Caco-2 (cell line): ENCODE results near the gene HTR3E. TPM values are rescaled to one million over a fixed set of nuclear protein-coding genes. Genes with fewer than 3 reads are reported as not detected.
A peak's percentile ranks its signal among the peaks of the same experiment; 100 is the strongest.

ENCODE experiments used
- Bru-seq: library from RNA; stranded (reverse); fragments of 400-500 nt; gene quantifications from one replicate; lab custom pipeline; 2021; lab: Mats Ljungman, UMichigan
- BruChase-seq, 2 experiments: library from RNA; stranded (reverse); fragments of 400-500 nt; gene quantifications; one replicate each; lab custom pipeline; 2021; lab: Mats Ljungman, UMichigan
- BruUV-seq: library from RNA; stranded (reverse); fragments of 400-500 nt; replicated peaks from 2 replicates; lab custom pipeline; 2021; lab: Mats Ljungman, UMichigan
- CTCF ChIA-PET: fragments of 300-600 bp; sonication (Branson Sonifier 250); formaldehyde crosslinking; loops from one replicate; lab custom pipeline; 2022; ENCODE audit warnings: antibody characterized with exemption; lab: Charles Lee
- POLR2A ChIA-PET: fragments of 300-600 bp; sonication (Branson Sonifier 250); formaldehyde crosslinking; loops from one replicate; lab custom pipeline; 2022; ENCODE audit warnings: antibody characterized with exemption; lab: Charles Lee
- DNase-seq, 2 experiments: peaks; one replicate each; pipeline versions ENCODE4 v3.0.0 to v3.0.0-alpha.2; 2020 to 2022
- H3K27me3 ChIP-seq: replicated peaks from 2 replicates; pipeline ENCODE4 v1.6.0; 2011; ENCODE audit warnings: low read length; ENCODE audit not compliant: control insufficient read depth, insufficient read depth
- H3K36me3 ChIP-seq: 2 replicates; pipeline ENCODE4 v1.5.1; 2011; ENCODE audit warnings: low read length; ENCODE audit not compliant: control insufficient read depth, insufficient read depth
- H3K4me1 ChIP-seq: fragments of 250-450 bp; sonication (Bioruptor Pico); 2 replicates; pipeline ENCODE4 v1.5.1; 2020; ENCODE audit warnings: mild to moderate bottlenecking
- H3K4me3 ChIP-seq: 2 replicates; pipeline ENCODE4 v1.5.1; 2011; ENCODE audit warnings: low read depth, mild to moderate bottlenecking, control low read depth, low read length
- H3K9me3 ChIP-seq: fragments of 250-450 bp; sonication (Bioruptor Pico); 2 replicates; pipeline ENCODE4 v1.5.1; 2020; ENCODE audit warnings: mild to moderate bottlenecking, moderate library complexity
- H3K27ac Mint-ChIP-seq: one replicate; pipeline ENCODE4 v1.8.0; 2022; ENCODE audit warnings: mixed read lengths; ENCODE audit not compliant: unreplicated experiment
- H3K27me3 Mint-ChIP-seq: one replicate; pipeline ENCODE4 v1.8.0; 2022; ENCODE audit warnings: mixed read lengths; ENCODE audit not compliant: insufficient read depth, unreplicated experiment
- H3K36me3 Mint-ChIP-seq: one replicate; pipeline ENCODE4 v1.8.0; 2022; ENCODE audit warnings: mild to moderate bottlenecking, mixed read lengths; ENCODE audit not compliant: insufficient read depth, unreplicated experiment
- H3K4me1 Mint-ChIP-seq: one replicate; pipeline ENCODE4 v1.8.0; 2022; ENCODE audit warnings: low read depth, mixed read lengths; ENCODE audit not compliant: unreplicated experiment
- H3K4me3 Mint-ChIP-seq: one replicate; pipeline ENCODE4 v1.8.0; 2022; ENCODE audit warnings: mild to moderate bottlenecking, moderate library complexity, mixed read lengths; ENCODE audit not compliant: unreplicated experiment
- H3K9me3 Mint-ChIP-seq: one replicate; pipeline ENCODE4 v1.8.0; 2022; ENCODE audit warnings: mixed read lengths; ENCODE audit not compliant: unreplicated experiment
- CTCF ChIP-seq, 2 experiments: fragments of 200-600 bp in 1 of 2; IDR thresholded peaks; 1 replicate in 1 of 2; 2 replicates in 1 of 2; pipeline versions ENCODE4 v1.5.1 to v1.8.0; 2011 to 2022; ENCODE audit warnings: antibody characterized with exemption in 1 of 2, control low read depth in 1 of 2, inconsistent platforms in 1 of 2, low read depth in 1 of 2, low read length in 1 of 2, mild to moderate bottlenecking in 1 of 2, moderate library complexity in 1 of 2; ENCODE audit not compliant: insufficient read depth in 1 of 2, severe bottlenecking in 1 of 2, unreplicated experiment in 1 of 2
- intact Hi-C: fragments of 100-400 bp; cut with micrococcal nuclease; formaldehyde crosslinking; loops from one replicate; pipeline ENCODE4 v1.10.0; 2022; ENCODE audit not compliant: unreplicated experiment
- long read RNA-seq: library from polyadenylated mRNA; stranded (forward); transcript quantifications from one replicate; pipeline ENCODE4 v2.0.0, GENCODE V29; 2022
- total RNA-seq: library from RNA; stranded (reverse); gene quantifications from 2 replicates; pipeline ENCODE4 v1.2.3, GENCODE V29; 2022

Gene HTR3E
- total RNA-seq (not detected in 2 replicates), Bru-seq, nascent RNA (not detected), BruChase-seq, experiment 1, labeled RNA remaining after a 2-hour chase (percentile 8 among the genes with signal in this experiment), BruChase-seq, experiment 2, labeled RNA remaining after a 6-hour chase (not detected)
- long read RNA-seq, result 0 reads

DNA sequence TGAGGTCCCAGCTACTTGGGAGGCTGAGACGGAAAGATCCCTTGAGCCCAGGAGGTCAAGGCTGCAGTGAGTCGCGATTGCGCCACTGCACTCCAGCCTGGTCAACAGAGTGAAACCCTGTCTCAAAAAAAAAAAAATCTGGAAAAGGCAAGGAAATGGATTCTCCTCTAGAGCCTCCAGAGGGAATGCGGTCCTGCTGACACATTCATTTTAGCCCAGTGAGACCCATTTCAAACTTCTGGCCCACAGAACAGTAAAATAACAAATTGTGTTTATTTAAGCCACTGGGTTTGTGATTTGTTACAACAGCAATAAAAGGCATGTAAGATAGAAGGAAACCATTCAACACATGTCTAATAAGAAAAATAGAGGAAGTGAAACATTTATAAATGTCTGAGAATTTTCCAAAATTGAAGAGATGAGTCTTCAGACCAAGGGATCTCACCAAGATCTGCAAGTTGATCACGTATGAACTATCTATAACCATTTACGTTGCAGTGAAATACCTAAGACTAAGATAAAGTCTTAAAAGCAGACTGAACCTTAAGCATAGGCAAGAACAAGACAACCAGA lies at the start of gene HTR3E:
Gene HTR3E, plus strand, starts transcription at position 254 of the 573 bp plus-strand sequence. CDS start 466 bp downstream, outside the sequence.
- Histone ChIP-seq H3K36me3 (no peaks in the 10 kb centered on the region), H3K9me3 (peaks cover 17% of the 10 kb centered on the region), H3K4me3 (no peak within 1 kb of the TSS), H3K27me3 (no peaks in the 10 kb centered on the region), H3K4me1 (no peaks in the 10 kb centered on the region)
- H3K9me3 Mint-ChIP-seq, result no peaks in the 10 kb centered on the region
- DNase-seq, result no peak
- H3K4me3 Mint-ChIP-seq, result no peak within 1 kb of the TSS
- intact Hi-C loops, result no loop called here
- H3K36me3 Mint-ChIP-seq, result no peaks in the 10 kb centered on the region
- no peaks in the 10 kb centered on the region for H3K4me1 Mint-ChIP-seq
- ChIA-PET POLR2A (no interaction called here), CTCF (no interaction called here)
- H3K27me3 Mint-ChIP-seq, result peaks cover 3% of the 10 kb centered on the region
- no TSS peak for BruUV-seq
- H3K27ac Mint-ChIP-seq, result no peak within 1 kb of the TSS
- TF ChIP-seq CTCF (IDR thresholded peaks at IDR 0.05; ENCODE audit: insufficient read depth in 1 of 2, low read depth in 1 of 2, low read length in 1 of 2, severe bottlenecking in 1 of 2, unreplicated experiment in 1 of 2), result no peak

DNA sequence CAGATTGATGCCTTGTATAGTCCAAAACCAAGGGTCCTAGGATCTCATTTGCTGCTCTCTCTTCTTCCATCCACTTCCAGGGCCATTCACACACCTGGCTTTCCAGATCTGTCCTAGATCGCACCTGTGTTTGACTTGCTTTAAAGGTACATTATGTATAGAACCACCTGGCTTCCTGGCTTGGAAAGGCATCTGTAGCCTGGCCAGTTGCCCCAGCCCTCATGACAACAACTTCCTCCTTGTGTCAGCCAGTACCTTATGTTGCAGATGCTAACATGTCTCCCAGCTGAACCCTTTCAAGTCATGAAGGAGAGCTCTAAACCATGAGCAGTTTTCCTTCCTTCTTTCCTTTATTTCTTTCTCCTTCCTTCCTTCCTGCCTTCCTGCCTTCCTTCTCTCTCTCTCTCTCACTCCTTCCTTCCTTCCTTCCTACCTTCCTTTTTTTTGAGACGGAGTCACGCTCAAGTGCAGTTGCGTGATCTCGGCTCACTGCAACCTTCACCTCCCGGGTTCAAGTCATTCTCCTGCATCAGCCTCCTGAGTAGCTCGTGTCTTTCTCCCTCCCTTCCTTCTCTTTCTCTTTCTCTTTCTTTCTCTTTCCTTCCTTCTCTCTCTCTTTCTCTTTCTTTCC lies 46.5 kb upstream of the HTR3E start:
- ChIA-PET POLR2A (no interaction called here), CTCF (no interaction called here)
- Histone ChIP-seq H3K27me3 (no peaks in the 10 kb centered on the region), H3K9me3 (no peaks in the 10 kb centered on the region), H3K4me3 (no peak overlapping the region), H3K4me1 (no peaks in the 10 kb centered on the region), H3K36me3 (no peaks in the 10 kb centered on the region)
- Mint-ChIP-seq H3K4me1 (no peaks in the 10 kb centered on the region), H3K36me3 (no peaks in the 10 kb centered on the region), H3K9me3 (no peaks in the 10 kb centered on the region), H3K4me3 (no peak overlapping the region), H3K27ac (no peak overlapping the region), H3K27me3 (peaks cover 2% of the 10 kb centered on the region)
- no peak for TF ChIP-seq CTCF (IDR thresholded peaks at IDR 0.05; ENCODE audit: insufficient read depth in 1 of 2, low read depth in 1 of 2, low read length in 1 of 2, severe bottlenecking in 1 of 2, unreplicated experiment in 1 of 2)
- intact Hi-C loops, result no loop called here
- BruUV-seq, result no TSS peak
- no peak for DNase-seq

GRCh38 chr3:184052767-184053166 lies 44.1 kb upstream of the HTR3E start, which contains the start of gene HTR3C:
TSS of gene HTR3C (plus strand) at chr3:184053047. CDS start at chr3:184053081, 34 bp downstream.
- no peak for DNase-seq
- no peaks in the 10 kb centered on the region for H3K36me3 Mint-ChIP-seq
- Histone ChIP-seq H3K9me3 (no peaks in the 10 kb centered on the region), H3K36me3 (no peaks in the 10 kb centered on the region), H3K4me1 (no peaks in the 10 kb centered on the region), H3K27me3 (no peaks in the 10 kb centered on the region), H3K4me3 (no peak within 1 kb of the TSS)
- H3K27ac Mint-ChIP-seq, result no peak within 1 kb of the TSS
- H3K9me3 Mint-ChIP-seq, result no peaks in the 10 kb centered on the region
- POLR2A ChIA-PET, result no interaction called here
- intact Hi-C loops, result no loop called here
- CTCF ChIA-PET, result no interaction called here
- no peak for TF ChIP-seq CTCF (IDR thresholded peaks at IDR 0.05; ENCODE audit: insufficient read depth in 1 of 2, low read depth in 1 of 2, low read length in 1 of 2, severe bottlenecking in 1 of 2, unreplicated experiment in 1 of 2)
- no TSS peak for BruUV-seq
- H3K27me3 Mint-ChIP-seq, result peaks cover 2% of the 10 kb centered on the region
- no peak within 1 kb of the TSS for H3K4me3 Mint-ChIP-seq
- H3K4me1 Mint-ChIP-seq, result no peaks in the 10 kb centered on the region
